HEK293T (cell line): ENCODE results near the gene POFUT1.

Experiments
- BHLHE40 ChIP-seq: fragments of 450-650 bp; IDR thresholded peaks from 2 replicates; pipeline ENCODE4 v1.6.1; 2016; ENCODE audit warnings: mild to moderate bottlenecking, moderate library complexity, borderline replicate concordance
- FOXK2 ChIP-seq: fragments of 450-650 bp; IDR thresholded peaks from 2 replicates; pipeline ENCODE4 v1.6.1; 2016; ENCODE audit warnings: mild to moderate bottlenecking
- FOXM1 ChIP-seq: fragments of 450-650 bp; IDR thresholded peaks from 2 replicates; pipeline ENCODE4 v1.6.1; 2017; ENCODE audit warnings: mild to moderate bottlenecking, borderline replicate concordance
- SP1 ChIP-seq: fragments of 450-650 bp; IDR thresholded peaks from 2 replicates; pipeline ENCODE4 v1.6.1; 2017
- SUZ12 ChIP-seq: fragments of 450-650 bp; IDR thresholded peaks from 2 replicates; pipeline ENCODE4 v1.6.1; 2016; ENCODE audit warnings: mild to moderate bottlenecking
- ZNF384 ChIP-seq: fragments of 450-650 bp; IDR thresholded peaks from 2 replicates; pipeline ENCODE4 v1.6.1; 2016

- TF ChIP-seq FOXK2 = no peak
- TF ChIP-seq BHLHE40 = no peak
- TF ChIP-seq FOXM1 = no peak
- no peak for TF ChIP-seq ZNF384
- no peak for TF ChIP-seq SP1
- TF ChIP-seq SUZ12 = no peak
Measured at GRCh38 chr20:32181606-32182005, 26.1 kb upstream of the POFUT1 start.
